Measurements from ENCODE around the gene VWA3A.

DNA sequence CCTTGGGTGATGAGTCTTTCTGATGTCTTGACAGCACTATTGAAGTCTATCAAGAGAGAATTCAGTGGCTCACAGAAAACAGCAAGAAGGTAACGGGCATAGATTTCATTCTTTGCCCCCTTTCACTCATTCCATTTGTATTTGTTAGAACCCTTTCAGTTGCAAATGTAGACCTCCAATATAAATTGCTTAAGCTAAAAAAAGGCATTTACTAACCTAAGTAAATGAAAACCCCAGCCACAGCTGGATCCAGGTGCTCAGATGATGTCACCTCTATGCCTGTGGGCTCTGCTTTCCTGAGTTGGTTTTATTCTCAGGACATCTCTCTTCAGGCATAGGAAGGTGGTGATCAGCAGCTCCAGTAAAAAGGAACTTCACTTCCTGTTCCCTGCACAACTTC, 11.1 kb downstream of the VWA3A start:
- TF ChIP-seq, protein P1, sequence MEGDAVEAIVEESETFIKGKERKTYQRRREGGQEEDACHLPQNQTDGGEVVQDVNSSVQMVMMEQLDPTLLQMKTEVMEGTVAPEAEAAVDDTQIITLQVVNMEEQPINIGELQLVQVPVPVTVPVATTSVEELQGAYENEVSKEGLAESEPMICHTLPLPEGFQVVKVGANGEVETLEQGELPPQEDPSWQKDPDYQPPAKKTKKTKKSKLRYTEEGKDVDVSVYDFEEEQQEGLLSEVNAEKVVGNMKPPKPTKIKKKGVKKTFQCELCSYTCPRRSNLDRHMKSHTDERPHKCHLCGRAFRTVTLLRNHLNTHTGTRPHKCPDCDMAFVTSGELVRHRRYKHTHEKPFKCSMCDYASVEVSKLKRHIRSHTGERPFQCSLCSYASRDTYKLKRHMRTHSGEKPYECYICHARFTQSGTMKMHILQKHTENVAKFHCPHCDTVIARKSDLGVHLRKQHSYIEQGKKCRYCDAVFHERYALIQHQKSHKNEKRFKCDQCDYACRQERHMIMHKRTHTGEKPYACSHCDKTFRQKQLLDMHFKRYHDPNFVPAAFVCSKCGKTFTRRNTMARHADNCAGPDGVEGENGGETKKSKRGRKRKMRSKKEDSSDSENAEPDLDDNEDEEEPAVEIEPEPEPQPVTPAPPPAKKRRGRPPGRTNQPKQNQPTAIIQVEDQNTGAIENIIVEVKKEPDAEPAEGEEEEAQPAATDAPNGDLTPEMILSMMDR (conservative IDR thresholded peaks at IDR 0.05; ENCODE audit: low read length): no peak
- no peak for TF ChIP-seq EZH2phosphoT487 (IDR thresholded peaks at IDR 0.05; ENCODE audit: borderline replicate concordance, low read depth, low read length)
